SJSA1 (cell line): ENCODE measurements around the gene TNS3. TPM values are rescaled to one million over a fixed set of nuclear protein-coding genes. Genes with fewer than 3 reads are reported as not detected.
"Not testable (repeated sequence)": the region's sequence is repeated elsewhere in the genome, so short reads cannot be mapped to it uniquely, and the experiment has no call there.

ENCODE experiments used
- DNase-seq, 2 experiments: peaks; one replicate each; pipeline ENCODE4 v3.0.0-alpha.2; 2015 to 2020; ENCODE audit warnings: low spot score in 2 of 2, low read depth in 1 of 2
- H3K27ac ChIP-seq: fragments of 250-450 bp; sonication (Bioruptor Pico); 2 replicates; pipeline ENCODE4 v1.5.1; 2020; ENCODE audit warnings: mild to moderate bottlenecking, moderate library complexity
- H3K27me3 ChIP-seq: fragments of 250-450 bp; sonication (Bioruptor Pico); replicated peaks from 2 replicates; pipeline ENCODE4 v1.5.1; 2020; ENCODE audit warnings: mild to moderate bottlenecking, moderate library complexity
- H3K36me3 ChIP-seq: fragments of 250-450 bp; sonication (Bioruptor Pico); 2 replicates; pipeline ENCODE4 v1.5.1; 2020; ENCODE audit warnings: mild to moderate bottlenecking
- H3K4me1 ChIP-seq: fragments of 250-450 bp; sonication (Bioruptor Pico); replicated peaks from 2 replicates; pipeline ENCODE4 v1.6.1; 2021; ENCODE audit warnings: mild to moderate bottlenecking
- H3K4me3 ChIP-seq: fragments of 250-450 bp; sonication (Bioruptor Pico); 2 replicates; pipeline ENCODE4 v1.5.1; 2020; ENCODE audit warnings: mild to moderate bottlenecking
- H3K9me3 ChIP-seq: fragments of 250-450 bp; sonication (Bioruptor Pico); replicated peaks from 2 replicates; pipeline ENCODE4 v1.5.1; 2020; ENCODE audit warnings: mild to moderate bottlenecking
- total RNA-seq: library from RNA; depleted of rRNA; stranded (reverse); fragments of >200 nt; shearing (Covaris generic); gene quantifications from 2 replicates; pipeline ENCODE4 v1.2.3, GENCODE V29; 2014

TNS3 gene
- total RNA-seq, 1 experiment from 2014 or later, result 92.5 TPM

DNA sequence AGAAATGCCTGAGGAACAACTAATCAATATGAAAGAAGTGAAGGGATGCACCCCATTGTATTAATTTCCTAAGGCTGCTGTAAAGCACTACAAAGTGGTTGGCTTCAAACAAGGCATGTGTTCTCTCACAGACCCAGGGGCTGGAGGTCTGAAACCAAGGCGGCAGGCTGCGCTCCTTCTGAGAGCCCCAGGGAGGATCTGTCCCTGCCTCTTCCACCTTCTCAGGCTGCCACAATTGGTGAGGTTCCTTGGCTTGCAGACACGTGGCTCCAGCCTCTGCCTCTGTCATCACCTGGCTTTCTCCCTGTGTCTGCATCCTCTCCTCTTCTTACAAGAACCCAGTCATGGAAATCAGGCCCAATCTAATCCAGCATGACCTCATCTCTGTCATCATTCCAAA is 110.1 kb downstream of the TNS3 start:
- H3K27me3 ChIP-seq, result no peaks in the 10 kb centered on the region
- H3K9me3 ChIP-seq, result no peaks in the 10 kb centered on the region
- no peak for DNase-seq
- H3K4me1 ChIP-seq, result peaks cover 31% of the 10 kb centered on the region
- peaks cover 62% of the 10 kb centered on the region for H3K36me3 ChIP-seq
- H3K27ac ChIP-seq, result no peak overlapping the region
- no peak overlapping the region for H3K4me3 ChIP-seq

DNA sequence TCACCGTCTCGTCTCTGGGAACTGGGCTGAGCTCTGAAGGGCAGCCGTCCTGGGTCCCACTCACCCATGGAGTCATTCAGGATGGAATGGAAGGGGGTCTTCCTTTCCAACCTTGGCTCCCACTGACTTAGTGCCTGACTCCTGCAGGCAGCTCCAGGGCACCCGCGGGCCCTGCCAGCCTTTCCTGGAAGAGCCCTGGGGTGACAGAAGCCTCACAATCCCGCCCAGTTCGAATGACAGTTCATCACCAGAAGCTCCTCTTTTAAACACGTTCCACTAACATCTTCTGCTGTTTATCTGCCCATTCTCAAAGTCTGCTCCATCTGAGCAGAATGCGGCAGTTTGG is 110.6 kb downstream of the TNS3 start:
- no peaks in the 10 kb centered on the region for H3K9me3 ChIP-seq
- H3K27me3 ChIP-seq, result no peaks in the 10 kb centered on the region
- H3K36me3 ChIP-seq, result peaks cover 60% of the 10 kb centered on the region
- H3K4me1 ChIP-seq, result peaks cover 26% of the 10 kb centered on the region
- DNase-seq, result no peak
- no peak overlapping the region for H3K27ac ChIP-seq
- H3K4me3 ChIP-seq, result no peak overlapping the region

DNA sequence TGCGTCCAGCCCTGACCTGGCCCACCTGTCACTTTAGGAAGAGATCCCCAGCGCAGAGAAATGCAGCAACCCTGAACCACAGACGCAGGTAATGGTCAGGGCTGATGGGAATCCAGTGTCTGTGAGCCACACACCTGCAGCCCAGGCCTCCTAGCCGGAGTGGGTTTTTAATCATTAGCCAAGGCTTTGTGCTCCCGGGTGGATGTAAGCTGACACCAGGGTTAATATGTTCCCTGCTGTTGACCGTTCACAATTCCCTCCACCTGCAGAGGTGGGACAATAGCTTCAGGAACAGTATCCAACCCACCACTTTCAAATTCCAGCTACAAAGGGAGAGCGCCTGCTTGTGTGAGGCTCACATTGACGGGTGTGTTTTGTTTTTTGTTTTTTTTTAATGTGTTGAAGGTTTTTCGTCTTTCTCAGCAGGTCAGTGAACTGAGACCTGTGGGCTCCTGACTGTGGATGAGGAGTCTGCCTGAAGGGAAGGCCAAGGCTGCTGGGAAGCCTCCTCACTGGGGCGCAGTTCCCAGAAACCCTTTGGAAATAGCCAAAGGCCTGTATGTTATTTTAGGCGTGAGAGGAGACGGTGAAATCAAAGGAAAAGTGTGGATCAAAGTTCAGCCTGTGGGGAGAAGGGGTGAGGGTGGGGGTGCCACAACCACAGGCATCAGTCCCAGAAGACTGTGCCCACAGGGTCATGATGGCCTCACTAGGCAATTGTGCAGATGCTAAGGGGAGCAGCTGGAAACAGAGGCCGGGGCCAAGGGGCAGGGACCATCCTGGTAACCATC is 111.1 kb downstream of the TNS3 start:
- Histone ChIP-seq H3K4me3 (no peak overlapping the region), H3K9me3 (no peaks in the 10 kb centered on the region), H3K27me3 (no peaks in the 10 kb centered on the region), H3K4me1 (peaks cover 20% of the 10 kb centered on the region), H3K27ac (no peak overlapping the region), H3K36me3 (peaks cover 59% of the 10 kb centered on the region)
- DNase-seq, result no peak

DNA sequence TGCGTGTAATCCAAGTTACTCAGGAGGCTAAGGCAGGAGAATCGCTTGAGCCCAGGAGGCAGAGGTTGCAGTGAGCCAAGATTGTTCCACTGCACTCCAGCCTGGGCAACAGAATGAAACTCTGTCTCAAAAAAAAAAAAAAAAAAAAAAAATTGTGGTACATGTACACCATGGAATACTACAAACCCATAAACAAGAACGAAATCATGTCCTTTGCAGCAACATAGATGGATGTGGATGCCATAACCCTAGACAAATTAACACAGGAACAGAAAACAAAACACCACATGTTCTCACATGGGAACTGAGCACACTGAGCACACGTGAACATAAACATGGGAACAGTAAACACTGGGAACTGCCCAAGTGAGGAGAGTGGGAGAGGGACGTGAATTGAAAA is 112.1 kb downstream of the TNS3 start:
- H3K27me3 ChIP-seq, DNase-seq, H3K9me3 ChIP-seq, H3K4me3 ChIP-seq, H3K27ac ChIP-seq: not testable (repeated sequence)
- Histone ChIP-seq H3K36me3 (peaks cover 62% of the 10 kb centered on the region), H3K4me1 (peaks cover 11% of the 10 kb centered on the region)

DNA sequence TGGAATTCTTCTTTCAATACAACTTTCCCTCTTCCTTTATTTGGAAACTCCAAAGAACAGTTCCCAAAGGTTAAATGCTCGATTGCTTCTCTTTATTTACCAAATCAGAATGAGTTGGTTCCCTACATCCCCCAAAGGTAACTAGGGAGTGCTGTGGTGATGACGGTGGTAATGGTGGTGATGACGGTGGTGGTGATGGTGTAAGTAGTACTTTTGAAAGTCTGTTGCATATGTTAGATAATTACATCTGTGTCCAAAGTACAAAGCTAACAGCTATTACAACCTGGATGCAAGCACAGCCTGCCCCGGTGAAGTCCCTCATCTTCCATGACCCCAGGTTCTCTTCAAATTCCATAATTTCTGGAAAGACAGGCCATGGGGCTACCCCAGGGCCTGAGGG is 115.1 kb downstream of the TNS3 start:
- Histone ChIP-seq H3K4me1 (no peaks in the 10 kb centered on the region; the same call in 1 of the 2 replicates), H3K9me3 (no peaks in the 10 kb centered on the region), H3K4me3 (no peak overlapping the region), H3K36me3 (peaks cover 39% of the 10 kb centered on the region), H3K27ac (no peak overlapping the region), H3K27me3 (no peaks in the 10 kb centered on the region)
- DNase-seq, result no peak

DNA sequence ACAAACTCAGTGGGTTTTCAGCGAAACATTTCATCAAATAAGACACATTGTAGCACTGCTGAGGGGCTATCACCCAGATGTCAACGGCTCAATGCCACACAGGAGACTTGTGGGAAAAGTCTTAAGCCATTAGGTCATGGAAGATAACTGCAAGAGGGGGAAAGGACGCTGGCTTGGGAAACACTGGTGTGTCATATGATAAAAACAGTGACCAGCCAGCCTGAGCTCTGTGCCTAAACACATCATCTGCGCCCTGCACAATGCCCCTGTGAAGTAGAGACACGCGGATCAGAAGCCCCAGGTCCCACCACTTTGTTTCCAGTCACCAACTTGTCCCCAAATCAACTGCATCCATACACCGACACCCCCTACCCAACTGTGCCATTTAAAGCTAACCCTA is 116.7 kb downstream of the TNS3 start:
- no peaks in the 10 kb centered on the region for H3K27me3 ChIP-seq
- no peak overlapping the region for H3K4me3 ChIP-seq
- DNase-seq, result no peak
- H3K4me1 ChIP-seq, result no peaks in the 10 kb centered on the region; the same call in 1 of the 2 replicates
- H3K9me3 ChIP-seq, result no peaks in the 10 kb centered on the region
- no peak overlapping the region for H3K27ac ChIP-seq
- H3K36me3 ChIP-seq, result peaks cover 25% of the 10 kb centered on the region

DNA sequence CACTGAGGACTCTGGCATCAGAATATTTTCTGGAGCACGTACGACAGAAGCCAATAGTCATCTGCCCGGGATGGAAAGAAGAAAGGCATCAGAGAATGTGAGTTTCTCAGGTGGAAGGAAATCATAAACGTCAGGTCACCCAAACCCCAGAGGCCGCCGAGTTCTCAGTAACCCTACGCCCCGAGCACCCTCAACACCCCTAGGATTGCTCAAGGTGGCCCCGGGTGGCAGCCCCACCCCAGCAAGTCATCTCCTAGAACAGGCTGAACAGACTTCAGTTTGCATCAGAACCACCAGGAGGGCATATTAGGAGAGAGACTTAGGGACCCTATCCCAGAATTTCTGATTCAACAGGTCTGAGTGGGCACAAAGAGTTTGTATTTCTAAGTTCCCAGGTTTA is 117.6 kb downstream of the TNS3 start:
- no peaks in the 10 kb centered on the region for H3K27me3 ChIP-seq
- no peaks in the 10 kb centered on the region for H3K9me3 ChIP-seq
- H3K4me1 ChIP-seq, result no peaks in the 10 kb centered on the region; the same call in 1 of the 2 replicates
- H3K27ac ChIP-seq, result no peak overlapping the region
- no peak for DNase-seq
- H3K4me3 ChIP-seq, result no peak overlapping the region
- peaks cover 22% of the 10 kb centered on the region for H3K36me3 ChIP-seq

DNA sequence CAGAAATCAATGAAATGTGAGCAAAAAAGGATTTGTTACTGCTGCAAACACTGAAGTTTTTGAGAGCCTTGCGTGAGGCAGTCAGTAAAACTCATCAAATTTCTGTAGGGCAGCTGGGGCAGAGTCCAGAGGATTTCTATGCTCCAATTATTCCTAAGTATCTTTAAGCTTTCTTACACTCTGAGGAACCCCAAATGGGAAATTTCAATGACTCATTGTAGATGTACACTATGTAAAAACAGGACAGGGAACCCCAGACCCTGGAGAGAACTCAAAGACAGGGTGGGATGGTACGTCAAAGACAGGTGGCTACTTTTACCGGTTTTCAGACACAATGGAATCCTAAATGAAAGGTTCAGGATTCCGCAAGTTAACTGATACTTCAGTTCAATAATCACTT is 120.2 kb downstream of the TNS3 start:
- no peaks in the 10 kb centered on the region for H3K9me3 ChIP-seq
- H3K4me3 ChIP-seq, result no peak overlapping the region
- peaks cover 14% of the 10 kb centered on the region for H3K36me3 ChIP-seq
- no peaks in the 10 kb centered on the region; the same call in 1 of the 2 replicates for H3K4me1 ChIP-seq
- H3K27ac ChIP-seq, result no peak overlapping the region
- no peak for DNase-seq
- no peaks in the 10 kb centered on the region for H3K27me3 ChIP-seq

DNA sequence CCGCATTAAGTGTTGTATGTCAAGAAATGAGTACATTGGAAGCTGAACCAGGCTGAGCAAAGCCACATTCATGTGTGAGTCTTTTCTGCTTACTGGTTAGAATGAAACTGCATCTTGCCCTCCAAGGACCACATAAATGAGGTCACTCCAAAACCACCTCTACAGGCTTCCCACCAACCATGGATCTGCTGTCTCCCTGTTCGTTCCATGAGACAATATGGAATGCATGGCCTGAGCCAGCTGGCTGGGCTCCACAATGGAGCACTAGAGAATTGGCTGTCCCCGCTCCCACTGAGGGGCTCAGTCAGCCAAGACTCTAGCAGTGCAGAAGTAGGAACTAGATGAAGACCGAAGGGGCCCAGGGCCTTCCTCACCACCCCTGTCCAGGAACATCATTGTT is 120.8 kb downstream of the TNS3 start:
- Histone ChIP-seq H3K27me3 (no peaks in the 10 kb centered on the region), H3K9me3 (no peaks in the 10 kb centered on the region), H3K4me1 (no peaks in the 10 kb centered on the region; the same call in 1 of the 2 replicates), H3K36me3 (peaks cover 10% of the 10 kb centered on the region), H3K27ac (no peak overlapping the region), H3K4me3 (no peak overlapping the region)
- no peak for DNase-seq

DNA sequence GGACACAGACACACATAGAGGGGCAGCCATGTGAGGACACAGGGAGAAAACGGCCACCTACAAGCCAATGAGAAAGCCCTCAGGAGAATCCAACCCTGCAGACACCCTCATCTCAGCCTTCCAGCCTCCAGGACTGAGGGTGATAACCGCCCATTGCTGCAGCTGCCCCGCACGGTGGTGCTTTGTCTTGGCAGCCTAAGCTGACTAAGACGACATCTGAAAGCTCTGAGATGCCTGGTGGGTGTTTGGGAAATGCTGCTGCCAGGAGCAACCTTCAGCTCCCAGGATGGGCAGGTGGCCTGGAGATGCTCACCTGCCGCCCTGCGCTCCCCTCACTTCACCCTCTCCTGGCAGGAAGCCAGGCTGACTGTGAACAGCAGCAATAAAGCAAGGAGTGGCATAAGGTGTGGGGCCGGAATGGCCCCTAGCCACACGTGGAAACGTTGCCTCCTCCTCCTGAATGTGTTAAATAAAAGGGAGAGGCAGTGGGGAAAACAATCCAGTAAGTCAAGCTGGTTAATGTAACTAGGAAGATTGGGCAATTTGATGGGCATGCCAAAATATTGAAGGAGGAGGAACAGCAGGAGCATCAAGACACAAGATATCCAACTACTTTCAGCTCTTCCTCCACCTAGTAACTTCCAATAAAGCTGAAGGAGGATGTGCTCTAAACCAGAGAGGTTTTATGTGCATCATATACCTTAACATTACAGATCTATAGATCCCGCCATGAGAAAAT is 121.5 kb downstream of the TNS3 start:
- peaks cover 7% of the 10 kb centered on the region for H3K36me3 ChIP-seq
- H3K9me3 ChIP-seq, result no peaks in the 10 kb centered on the region
- DNase-seq, result no peak
- no peak overlapping the region for H3K27ac ChIP-seq
- no peaks in the 10 kb centered on the region for H3K27me3 ChIP-seq
- peaks cover 6% of the 10 kb centered on the region for H3K4me1 ChIP-seq
- no peak overlapping the region for H3K4me3 ChIP-seq

DNA sequence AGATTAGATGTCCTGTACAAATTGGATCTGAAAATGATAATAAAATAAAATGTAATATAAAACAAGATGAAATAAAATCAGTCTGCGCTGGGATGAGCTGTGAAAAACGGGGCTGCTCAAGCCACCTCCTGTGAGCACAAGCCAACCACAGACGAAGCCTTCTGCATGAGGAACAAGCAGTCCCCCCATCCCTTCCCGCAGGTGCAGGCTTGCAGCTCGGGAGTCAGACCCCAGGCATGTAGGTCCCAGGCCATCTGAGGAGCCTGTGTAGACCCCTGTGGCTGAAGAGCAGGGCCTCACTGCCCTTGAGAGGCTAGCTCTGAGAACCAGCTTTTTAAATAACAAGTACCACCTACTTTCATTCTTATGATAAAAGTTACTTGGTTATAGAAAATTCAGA is 123.4 kb downstream of the TNS3 start:
- Histone ChIP-seq H3K4me1 (peaks cover 25% of the 10 kb centered on the region), H3K9me3 (no peaks in the 10 kb centered on the region), H3K36me3 (peaks cover 8% of the 10 kb centered on the region), H3K27me3 (no peaks in the 10 kb centered on the region), H3K27ac (no peak overlapping the region), H3K4me3 (no peak overlapping the region)
- DNase-seq, result no peak

DNA sequence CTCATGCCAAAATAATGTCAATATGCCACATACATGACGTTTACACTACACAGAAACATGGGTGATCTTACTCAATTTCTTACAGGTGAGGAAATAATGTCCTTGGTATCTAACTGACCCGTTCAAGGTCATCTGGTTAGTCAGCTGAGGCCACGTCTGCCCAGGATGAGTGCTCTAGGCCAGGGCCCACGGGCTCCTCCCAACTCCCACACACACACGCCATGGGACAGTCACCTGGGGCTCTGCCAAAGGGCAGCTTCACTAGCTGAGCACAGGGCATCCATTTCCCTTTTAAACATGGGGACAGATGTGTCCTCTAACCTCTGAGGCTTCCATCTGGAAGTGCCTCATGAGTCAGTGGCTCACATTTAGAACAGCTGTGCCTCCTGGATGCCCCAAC is 123.9 kb downstream of the TNS3 start:
- Histone ChIP-seq H3K27ac (no peak overlapping the region), H3K4me1 (peaks cover 28% of the 10 kb centered on the region), H3K36me3 (peaks cover 6% of the 10 kb centered on the region), H3K9me3 (no peaks in the 10 kb centered on the region), H3K27me3 (no peaks in the 10 kb centered on the region), H3K4me3 (no peak overlapping the region)
- DNase-seq, result no peak

DNA sequence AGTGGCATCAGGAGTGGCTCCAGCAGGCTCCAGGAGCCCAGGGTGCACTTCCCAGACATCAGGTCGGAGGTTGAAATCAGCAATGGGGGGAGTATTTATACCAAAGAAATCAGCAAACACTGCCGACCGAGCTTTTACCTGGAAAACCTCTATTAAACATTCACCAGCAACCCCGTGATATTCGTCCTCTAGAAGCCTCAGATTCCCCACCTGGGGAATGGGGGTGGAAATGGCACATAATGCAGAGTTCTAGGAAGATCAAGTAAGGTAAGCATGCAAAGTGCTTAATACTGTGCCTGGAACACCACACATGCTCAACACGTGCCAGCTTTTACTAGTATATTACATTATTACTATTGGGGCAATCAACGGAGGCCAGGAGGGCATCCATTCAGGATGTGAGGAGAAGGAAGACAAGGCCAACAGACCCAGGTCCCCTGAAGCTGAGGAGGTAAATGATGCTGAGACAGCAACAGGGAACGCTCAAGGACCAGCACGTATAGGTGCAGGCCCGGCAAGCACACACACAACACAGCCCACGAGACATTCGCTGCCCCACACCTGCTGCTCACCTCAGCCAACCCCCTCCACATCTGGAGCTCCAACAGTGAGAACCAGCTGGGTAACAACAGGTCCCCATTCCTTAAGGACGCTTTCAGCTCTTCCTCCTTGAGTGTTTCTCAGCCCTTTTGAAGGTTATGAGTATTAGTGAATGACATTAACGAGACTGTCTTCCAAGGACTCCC is 125.5 kb downstream of the TNS3 start:
- Histone ChIP-seq H3K27ac (no peak overlapping the region), H3K9me3 (no peaks in the 10 kb centered on the region), H3K36me3 (peaks cover 8% of the 10 kb centered on the region; the same call in 1 of the 2 replicates), H3K27me3 (no peaks in the 10 kb centered on the region), H3K4me1 (peaks cover 45% of the 10 kb centered on the region), H3K4me3 (no peak overlapping the region)
- no peak for DNase-seq

DNA sequence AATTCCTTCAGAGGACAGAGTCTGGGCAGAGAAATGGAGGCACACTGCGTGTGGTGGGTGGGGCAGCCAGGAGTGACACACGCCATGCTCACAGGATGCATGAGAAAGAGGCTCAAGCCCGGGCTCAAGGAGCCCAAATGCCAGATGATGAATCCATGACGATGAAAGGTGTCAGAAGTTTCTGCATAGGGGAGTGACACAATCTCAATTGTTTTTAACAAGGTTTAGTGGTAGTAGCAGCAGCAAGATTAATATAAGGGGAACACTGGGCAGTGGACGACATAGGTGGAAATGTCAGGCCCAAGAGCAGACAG is 126.1 kb downstream of the TNS3 start:
- H3K27me3 ChIP-seq, result no peaks in the 10 kb centered on the region

More for the DNA sequence above, 126.1 kb downstream of the TNS3 start:
- H3K9me3 ChIP-seq, result no peaks in the 10 kb centered on the region
- H3K36me3 ChIP-seq, result peaks cover 11% of the 10 kb centered on the region; the same call in 1 of the 2 replicates
- H3K4me3 ChIP-seq, result no peak overlapping the region
- DNase-seq, result no peak
- no peak overlapping the region for H3K27ac ChIP-seq
- H3K4me1 ChIP-seq, result peaks cover 50% of the 10 kb centered on the region
